GM18526 (cell line): Measurements from ENCODE around the gene THSD4.

ENCODE experiments used
- POLR2A ChIP-seq: IDR thresholded peaks from 3 replicates; pipeline ENCODE4 v1.6.1; 2011; ENCODE audit not compliant: insufficient read length; ENCODE audit errors: extremely low read depth

Gene THSD4

GRCh38 chr15:71610728-71611552, 495.7 kb downstream of the THSD4 start:
- TF ChIP-seq POLR2A: no peak

DNA sequence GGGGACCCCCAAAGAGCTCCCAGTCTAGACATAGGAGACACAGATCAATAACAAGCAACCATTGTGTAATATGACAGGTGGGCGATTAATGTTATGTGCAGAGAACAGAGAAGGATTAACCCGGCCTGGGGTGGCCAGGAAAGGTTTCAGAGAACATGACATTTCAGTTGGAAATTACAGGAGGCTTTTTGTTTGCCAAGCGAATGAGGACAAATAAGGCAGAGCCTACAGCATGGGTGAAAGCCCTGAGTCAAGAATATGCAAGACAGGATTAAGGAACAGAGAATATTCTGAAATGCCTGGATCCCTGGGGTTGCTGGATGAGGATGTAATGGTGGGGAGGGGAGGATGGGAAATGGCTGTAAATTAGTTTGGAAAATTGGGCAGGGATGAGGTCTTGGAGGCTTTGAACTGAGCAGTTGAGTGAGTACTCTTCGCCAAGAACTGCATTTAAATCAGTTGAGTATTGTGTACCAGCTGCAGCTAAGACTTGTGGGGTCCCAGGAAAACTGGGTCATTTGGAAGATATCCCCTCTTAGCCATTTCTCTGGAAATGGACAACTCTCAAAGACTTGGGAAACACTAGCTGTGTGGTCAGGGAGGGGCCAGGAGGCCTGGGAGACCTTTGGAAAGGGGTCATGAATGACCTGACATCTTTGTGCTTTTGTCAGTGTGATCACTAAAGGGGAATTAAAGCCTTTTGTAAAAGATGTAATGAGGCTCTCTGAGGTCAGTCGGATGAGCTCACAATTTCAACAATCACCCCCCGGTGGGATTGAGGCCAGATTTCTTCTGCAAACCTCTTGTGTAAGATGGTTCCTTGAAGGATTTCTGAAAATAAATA, 496.5 kb downstream of the THSD4 start:
- no peak for TF ChIP-seq POLR2A

GRCh38 chr15:71612397-71612722, 497.1 kb downstream of the THSD4 start:
- no peak for TF ChIP-seq POLR2A

GRCh38 chr15:71612869-71613268, 497.6 kb downstream of the THSD4 start:
- TF ChIP-seq POLR2A: no peak

DNA sequence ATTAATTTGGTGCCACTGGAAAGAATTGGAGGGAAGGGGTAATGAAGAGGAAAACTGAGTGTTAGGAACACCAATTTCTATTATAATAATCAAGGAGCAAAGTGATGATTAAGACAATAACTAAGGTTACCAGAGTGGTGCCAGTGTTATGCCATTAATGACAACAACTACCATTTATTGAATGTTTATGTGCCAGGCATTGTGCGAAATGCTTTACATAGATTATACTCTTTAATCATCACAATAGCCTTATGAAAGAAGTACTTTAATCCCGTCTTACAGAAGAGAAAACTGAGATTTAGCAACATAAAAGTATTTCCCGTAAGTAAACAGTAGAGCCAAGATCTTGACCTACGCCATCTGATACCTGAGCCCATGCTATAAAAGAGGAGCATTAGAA, 507.8 kb downstream of the THSD4 start:
- no peak for TF ChIP-seq POLR2A

- TF ChIP-seq POLR2A: no peak
Measured at GRCh38 chr15:71626596-71627088, 511.4 kb downstream of the THSD4 start.

GRCh38 chr15:71627188-71627587, 511.9 kb downstream of the THSD4 start:
- no peak for TF ChIP-seq POLR2A

GRCh38 chr15:71627604-71628003, 512.3 kb downstream of the THSD4 start:
- TF ChIP-seq POLR2A: no peak

GRCh38 chr15:71628988-71629770, 513.9 kb downstream of the THSD4 start:
- no peak for TF ChIP-seq POLR2A

- no peak for TF ChIP-seq POLR2A
Measured at GRCh38 chr15:71629781-71630474, 514.7 kb downstream of the THSD4 start.

DNA sequence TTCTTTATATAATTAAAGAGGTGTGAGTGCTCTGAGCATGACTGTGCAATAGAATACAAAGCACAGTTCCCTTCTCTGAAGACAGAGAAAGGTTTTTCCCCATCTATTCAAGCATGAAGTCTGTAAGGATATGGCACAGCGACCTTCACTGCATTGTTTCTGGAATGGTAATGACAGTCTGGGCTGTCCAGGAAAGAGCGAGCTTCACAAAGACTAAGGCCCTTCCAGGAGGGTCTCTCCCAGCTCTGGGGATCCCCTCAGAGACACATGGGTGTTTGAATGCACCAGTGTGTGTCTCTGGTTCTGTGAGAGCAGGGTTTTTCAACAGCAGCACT, 515.2 kb downstream of the THSD4 start:
- no peak for TF ChIP-seq POLR2A

- no peak for TF ChIP-seq POLR2A
Measured at GRCh38 chr15:71632576-71633195, 517.4 kb downstream of the THSD4 start.

DNA sequence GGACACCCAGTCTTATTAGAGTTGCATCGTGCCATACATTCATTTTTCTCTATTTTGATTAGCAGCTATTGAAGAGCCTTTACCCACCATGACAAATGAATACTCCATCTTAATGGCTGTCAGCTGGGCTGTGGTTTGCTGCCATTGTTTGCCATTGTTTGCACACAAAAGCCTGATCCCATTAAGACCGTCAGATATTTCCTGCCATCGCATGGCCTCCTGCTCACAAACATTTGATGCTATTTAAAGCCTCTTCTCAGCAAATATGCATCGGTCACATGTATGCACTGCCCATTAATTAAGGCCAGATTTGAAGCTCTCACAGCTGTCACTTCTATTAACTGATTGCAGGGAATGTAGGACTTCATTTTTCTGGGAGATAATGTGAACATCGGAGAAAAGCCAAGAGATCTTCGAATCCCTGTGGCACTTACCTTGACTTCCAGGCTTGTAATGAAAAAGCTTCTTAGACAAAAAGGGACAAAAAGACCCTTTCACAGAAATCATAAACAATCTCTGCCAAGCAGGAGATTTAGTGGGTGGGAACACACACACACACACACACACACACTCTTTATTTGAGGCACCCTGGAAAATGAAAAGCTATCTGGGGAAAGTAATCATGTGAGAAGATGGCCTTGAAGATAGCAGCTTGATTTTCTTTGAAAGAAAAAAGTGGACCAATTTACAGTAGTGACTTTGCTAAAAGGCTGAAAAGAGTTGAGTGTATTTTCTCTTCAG, 519.7 kb downstream of the THSD4 start:
- no peak for TF ChIP-seq POLR2A

DNA sequence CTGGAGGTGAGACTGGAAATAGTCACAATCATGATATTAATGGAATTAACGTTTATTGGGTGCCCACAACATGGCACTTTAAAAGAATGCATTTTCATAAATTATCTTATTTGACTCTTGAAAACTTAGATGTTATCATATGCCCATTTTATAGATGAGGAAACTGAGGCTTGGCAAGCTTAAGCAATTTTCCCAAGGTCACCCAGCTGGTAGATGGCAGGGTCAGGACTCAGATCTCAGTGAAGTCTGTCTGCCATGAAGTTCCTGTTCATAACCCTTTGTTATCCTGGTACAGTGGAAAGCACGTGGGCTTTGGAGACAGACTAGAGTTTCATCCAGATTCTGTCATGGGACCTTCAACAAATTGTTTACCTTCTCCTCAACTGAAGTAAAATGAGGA, 520.5 kb downstream of the THSD4 start:
- no peak for TF ChIP-seq POLR2A
